HG02884 (cell line): ENCODE measurements around the gene OR1M1.
"Not testable (repeated sequence)": the region's sequence is repeated elsewhere in the genome, so short reads cannot be mapped to it uniquely, and the experiment has no call there.

Source experiments
- ATAC-seq: cut with Tn5 transposase; IDR thresholded peaks from one replicate; pipeline ENCODE4 v1.9.1; 2021; ENCODE audit warnings: mild to moderate bottlenecking, moderate library complexity; ENCODE audit not compliant: unreplicated experiment

OR1M1 gene, protein sequence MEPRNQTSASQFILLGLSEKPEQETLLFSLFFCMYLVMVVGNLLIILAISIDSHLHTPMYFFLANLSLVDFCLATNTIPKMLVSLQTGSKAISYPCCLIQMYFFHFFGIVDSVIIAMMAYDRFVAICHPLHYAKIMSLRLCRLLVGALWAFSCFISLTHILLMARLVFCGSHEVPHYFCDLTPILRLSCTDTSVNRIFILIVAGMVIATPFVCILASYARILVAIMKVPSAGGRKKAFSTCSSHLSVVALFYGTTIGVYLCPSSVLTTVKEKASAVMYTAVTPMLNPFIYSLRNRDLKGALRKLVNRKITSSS

DNA sequence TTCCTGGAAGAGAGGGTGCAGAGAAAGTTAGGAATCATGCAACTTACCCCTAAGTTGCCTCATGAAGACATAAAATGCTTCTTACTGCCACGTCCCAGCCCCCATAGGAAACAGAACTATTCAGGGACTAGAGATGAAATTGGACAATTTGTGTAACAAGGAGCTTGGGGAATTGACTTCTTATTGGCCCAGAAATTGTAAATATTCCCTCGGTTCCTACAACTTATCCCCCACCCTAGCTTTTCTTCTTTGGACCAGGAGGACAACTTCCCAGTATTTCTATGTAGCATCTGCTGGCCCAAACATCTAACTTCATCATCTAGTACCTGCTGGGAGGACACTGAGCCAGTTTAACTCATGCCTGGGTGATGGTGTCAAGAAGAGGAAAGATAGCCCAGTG is at the start of gene OR1M1:
Gene OR1M1 (plus strand): TSS at position 301 of the 400 bp plus-strand sequence. CDS start 6,184 bp downstream, outside the sequence.
- ATAC-seq, result no peak

DNA sequence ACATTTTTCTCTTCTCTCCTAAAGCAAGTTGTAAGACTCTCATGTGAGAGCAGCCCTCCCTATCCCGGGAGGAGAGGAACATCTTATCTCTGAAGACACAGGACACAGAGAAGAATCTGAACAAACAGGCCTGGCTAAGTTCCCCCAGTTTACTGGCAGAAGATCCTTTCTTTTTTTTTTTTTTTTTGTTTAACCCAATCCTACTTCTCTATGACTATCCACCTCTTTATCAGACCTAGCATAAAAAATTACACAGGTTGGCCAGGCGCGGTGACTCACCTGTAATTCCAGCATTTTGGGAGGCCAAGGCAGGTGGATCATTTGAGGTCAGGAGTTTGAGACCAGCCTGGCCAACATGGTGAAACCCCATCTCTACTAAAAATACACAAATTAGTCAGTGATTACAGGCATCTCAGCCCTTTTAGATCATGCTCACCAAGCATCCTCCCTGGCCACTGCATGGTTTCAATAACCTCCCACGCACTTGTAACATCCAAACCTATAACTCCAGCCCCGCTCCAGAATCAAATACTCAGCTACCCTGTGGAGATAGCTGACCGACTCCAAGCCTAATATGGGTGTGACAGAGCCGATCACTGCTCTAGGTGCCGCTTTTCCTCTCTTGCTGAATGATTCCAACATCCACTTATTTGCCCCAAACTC is 49.3 kb upstream of the OR1M1 start:
- ATAC-seq, result no peak

DNA sequence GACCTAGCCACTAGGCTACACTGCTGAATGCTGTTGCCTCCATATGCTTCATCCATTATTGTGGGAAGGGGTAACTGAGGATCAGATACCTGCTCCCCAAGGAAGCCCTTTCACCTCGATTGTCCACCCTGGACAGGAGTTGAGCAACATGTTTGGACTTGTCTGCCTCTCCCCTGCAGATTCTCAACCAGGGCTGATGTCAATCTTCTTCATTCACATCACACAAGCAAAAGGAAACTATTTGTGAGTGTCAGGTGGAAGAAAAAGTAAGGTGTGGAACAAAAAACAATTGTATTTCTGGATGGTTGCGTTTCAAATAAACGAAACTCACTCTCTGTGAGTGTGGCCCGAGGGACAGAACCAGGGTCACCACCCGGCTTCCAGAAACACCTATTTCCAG is 47.1 kb upstream of the OR1M1 start:
- no peak for ATAC-seq

DNA sequence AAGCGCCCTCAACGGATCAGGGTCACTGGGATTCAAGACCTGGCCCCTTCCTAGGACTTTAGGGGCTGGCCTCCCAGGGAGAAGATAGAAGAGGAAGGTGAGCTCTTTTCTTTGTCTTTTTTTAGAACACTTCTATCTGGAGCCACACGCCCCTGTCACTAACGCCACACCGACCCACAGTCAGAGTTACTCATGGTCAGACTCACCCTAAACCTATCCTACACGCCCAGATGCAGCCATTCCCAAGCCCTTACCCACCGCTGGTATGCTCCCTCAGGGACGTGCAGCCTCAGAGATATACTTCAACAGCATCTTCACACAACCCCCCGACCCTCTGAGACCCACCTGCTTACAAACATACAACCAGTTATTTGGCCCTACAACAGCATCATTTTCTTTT is 46.7 kb upstream of the OR1M1 start:
- no peak for ATAC-seq

DNA sequence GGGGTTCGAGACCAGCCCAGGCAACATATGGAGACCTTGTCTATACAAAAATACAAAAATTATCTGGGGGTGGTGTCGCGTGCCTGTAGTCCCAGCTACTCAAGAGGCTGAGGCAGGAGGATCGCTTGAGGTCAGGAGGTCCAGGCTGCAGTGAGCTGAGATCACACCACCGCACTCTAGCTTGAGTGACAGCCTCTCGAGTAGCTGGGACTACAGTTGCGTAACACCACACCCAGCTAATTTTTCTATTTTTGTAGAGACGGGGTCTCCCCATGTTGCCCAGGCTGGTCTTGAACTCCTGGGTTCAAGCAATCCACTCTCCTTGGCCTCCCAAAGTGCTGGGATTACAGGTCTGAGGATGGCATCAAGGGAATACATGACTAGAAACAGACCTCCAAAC is 45.8 kb upstream of the OR1M1 start:
- no peak for ATAC-seq

DNA sequence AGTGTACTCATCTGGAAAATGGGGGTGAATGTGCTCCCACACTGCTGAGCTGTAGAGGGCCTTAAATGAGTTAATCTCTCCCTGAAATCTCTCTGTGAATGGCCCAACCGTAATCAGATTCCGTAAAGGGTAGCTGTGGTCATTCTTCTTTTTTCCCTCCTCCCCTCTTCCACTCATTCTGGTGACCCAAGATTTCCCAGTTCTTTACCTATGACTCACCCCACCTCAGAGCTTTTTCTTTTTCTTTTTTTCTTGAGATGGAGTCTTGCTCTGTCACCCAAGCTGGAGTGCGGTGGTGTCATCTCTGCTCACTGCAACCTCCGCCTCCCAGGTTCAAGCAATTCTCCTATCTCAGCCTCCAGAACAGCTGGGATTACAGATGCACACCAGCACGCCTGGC is 43.3 kb upstream of the OR1M1 start:
- ATAC-seq, result no peak

DNA sequence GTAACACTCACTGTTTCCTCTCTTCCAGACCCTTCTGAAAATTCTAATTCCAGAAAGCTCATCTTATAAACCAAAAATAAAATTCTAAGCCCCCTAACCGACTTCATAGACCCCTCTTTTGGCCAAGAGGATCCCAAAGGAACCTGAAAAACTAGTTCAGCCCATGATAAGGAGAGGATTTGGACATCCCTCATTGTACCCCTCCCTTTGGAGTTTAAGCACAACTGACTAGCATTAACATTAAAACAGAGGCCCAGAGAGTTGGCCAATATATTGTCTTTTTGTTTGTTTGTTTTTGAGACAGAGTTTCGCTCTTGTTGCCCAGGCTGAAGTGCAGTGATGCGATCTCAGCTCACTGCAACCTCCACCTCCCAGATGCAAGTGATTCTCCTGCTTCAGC is 42.4 kb upstream of the OR1M1 start:
- ATAC-seq, result no peak

DNA sequence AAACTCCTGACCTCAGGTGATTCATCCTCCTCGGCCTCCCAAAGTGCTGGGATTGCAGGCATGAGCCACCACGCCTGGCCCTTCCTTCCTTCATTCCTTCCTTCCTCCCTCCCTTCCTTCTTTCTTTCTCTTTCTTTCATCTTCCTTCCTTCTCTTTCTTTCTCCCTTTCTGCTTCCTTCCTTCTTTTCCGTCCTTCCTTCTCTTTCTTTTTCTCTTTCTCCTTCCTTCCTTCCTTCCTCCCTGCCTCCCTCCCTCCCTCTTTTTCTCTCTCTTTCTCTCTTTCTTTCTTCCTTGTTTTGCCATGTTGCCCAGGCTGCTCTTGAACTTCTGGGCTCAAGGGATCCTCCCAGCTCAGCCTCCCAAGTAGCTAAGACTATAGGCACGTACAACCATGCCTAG is 40.2 kb upstream of the OR1M1 start:
- ATAC-seq, result no peak

DNA sequence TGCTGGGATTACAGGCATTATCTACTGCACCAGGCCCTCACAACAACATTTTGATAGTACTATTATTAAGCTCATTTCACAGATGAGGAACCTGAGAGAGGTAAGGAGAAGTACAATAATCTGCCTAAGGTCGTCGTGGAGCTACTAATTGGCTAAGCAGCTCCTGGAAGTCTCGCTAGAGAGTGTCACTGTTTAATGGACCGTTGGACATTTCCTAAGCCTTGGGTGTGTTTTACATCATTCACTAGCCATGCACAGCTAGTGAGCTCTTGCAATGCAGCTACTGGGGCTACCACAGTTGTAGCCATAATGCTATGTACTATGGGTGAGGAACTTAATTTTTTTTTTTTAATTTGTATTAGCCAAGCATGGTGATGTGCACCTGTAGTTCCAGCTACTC is 34.0 kb upstream of the OR1M1 start:
- ATAC-seq, result no peak

DNA sequence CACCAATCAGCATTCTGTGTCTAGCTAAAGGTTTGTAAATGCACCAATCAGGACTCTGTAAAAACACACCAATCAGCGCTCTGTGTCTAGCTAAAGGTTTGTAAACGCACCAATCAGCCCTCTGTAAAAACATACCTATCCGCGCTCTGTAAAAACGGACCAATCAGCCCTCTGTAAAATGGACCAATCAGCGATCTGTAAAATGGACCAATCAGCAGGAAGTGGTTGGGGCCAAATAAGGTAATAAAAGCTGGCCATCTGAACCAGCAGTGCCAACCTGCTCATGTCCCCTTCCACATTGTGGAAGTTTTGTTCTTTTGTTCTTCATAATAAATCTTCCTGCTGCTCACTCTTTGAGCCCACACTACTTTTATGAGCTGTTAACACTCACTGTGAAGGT is 33.2 kb upstream of the OR1M1 start:
- ATAC-seq, result not testable (repeated sequence)

DNA sequence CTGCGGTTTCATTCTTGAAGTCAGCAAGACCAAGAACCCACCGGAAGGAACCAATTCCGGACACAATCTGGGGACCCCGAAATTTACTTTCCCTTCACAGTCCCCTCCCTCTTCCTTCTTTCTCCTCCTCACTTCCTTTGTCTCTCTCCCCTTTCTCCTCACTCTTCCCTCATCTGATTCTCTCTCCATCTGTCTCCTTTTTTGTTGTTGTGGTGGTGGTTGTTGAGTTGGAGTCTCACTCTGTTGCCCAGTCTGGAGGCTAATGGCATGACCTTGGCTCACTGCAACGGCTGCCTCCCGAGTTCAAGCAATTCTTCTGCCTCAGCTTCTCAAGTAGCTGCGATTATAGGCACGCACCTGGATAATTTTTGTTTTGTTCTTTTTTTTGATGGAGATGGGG is 32.7 kb upstream of the OR1M1 start:
- no peak for ATAC-seq

DNA sequence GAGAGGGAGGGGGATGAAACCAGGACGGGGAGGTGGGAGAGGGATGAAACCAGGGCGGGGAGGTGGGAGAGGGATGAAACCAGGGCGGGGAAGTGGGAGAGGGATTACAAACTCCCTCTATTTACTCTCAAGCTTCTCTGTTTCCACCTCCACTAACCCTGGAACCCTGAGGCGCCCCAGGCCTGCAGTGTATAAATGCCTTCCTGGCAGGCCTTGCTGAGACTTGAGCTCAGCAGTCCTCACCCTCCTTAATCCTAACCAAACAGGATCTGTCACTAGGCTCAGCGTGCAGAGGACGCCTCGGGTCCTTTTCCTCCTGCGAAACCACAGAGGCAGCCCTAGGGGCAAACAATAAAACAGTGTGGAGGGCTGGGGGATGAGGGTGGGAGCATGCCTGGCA is 32.1 kb upstream of the OR1M1 start:
- ATAC-seq, result no peak

DNA sequence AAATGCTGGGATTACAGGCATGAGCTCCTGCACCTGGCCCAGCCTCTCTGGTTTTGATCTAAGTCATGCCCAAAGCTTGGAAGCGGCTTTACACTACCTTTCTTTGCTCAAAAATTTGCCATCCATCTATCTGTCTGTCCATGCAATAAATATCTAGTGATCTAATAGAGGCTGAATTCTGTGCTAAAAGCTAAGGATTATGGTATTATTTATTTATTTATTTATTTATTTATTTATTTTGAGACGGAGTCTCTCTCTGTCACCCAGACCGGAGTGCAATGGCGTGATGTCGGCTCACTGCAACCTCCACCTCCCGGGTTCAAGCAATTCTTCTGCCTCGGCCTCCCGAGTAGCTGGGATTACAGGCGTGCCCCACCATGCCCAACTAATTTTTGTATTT is 30.7 kb upstream of the OR1M1 start:
- not testable (repeated sequence) for ATAC-seq

DNA sequence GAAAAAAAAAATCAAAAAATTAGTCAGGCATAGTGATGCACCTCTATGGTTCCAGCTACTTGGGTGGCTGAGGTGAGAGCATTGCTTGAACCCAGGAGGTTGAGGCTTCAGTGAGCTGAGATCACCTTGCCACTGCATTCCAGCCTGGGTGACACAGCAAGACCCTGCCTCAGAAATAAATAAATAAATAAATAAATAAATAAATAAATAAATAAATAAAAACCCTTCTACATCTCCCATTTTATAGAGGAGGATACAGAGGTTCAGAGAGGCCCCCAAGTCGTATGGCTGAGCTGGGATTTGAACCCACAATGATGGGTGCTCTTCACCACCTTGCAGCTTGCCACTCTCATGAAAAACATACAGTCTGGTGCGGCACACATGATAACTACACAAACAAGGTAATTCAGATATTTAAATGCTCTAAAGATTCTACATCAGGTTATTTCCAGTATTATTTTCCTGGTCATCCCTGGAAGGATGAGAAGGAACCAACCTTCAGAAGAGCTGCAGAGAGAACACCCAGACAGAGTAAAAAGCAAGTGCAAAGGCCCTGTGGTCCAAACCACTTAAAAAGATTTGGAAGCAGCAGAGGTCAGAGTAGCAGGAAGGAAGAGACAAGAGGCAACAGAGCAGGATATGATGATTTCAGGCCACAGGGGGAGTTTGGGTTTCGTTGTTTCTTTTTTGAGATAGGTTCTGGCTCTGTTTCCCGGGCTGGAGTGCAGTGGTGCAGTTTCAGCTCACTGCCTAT is 29.2 kb upstream of the OR1M1 start:
- no peak for ATAC-seq

DNA sequence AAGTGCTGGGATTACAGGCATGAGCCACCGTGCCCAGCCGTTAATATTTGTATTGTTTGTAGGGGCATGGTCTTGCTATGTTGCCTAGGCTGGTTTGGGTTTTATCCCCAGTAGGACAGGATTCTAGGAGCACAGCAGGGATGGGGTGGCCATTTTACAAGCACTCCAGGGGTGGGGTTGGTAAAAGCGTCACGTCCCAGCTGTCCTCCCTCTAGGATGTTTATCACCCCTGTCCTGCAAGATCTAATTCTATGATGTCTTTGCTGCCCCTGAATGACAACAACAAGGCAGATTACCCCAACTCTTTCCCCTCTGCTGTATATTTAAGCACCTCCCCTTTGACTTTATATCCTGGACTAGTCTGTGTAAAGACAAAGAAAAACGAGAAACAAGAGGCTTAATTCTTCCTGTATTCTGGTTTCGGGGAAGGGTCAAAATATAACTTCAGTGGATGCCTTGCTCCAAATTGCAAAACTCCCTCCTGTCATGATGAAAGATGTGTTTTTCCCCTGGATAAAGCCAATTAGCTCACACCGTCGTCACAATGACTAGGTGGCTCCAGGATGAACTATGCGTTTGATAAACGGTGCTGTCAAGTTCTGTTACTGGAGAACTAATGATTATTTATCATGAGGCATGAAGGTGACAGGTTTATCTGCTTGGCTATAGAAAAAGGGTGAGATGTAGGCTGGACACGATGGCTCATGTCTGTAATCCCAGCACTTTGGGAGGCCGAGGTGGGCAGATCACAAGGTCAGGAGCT is 27.8 kb upstream of the OR1M1 start:
- no peak for ATAC-seq

DNA sequence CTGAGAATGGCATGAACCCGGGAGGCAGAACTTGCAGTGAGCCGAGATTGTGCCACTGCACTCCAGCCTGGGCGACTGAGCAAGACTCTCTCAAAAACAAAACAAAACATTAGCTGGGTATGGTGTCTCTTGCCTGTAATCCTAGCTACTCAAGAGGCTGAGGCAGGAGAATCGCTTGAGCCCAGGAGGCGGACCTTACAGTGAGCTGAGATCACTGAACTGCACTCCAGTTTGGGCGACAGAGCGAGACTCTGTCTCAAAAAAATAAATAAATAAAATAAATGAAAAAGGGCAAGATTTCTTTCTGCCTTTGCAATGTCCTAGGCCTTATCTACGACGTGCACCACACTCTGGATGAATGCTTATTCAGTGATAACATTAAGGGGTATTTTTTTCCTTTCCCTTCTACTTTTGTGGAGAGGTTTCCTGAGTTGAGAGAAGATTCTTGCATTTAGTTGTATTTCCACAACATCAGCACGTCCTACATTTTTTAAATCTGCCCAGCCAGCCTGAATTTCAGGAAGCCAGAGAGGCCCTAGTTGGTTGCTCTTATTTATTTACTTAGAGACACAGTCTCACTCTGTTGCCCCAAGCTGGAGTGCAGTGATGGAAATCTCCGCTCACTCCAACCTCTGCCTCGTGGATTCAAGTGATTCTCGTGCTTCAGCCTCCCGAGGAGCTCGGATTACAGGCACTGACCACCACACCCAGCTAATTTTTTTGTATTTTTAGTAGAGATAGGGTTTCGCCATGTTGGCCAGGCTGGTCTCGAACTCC is 26.1 kb upstream of the OR1M1 start:
- no peak for ATAC-seq

DNA sequence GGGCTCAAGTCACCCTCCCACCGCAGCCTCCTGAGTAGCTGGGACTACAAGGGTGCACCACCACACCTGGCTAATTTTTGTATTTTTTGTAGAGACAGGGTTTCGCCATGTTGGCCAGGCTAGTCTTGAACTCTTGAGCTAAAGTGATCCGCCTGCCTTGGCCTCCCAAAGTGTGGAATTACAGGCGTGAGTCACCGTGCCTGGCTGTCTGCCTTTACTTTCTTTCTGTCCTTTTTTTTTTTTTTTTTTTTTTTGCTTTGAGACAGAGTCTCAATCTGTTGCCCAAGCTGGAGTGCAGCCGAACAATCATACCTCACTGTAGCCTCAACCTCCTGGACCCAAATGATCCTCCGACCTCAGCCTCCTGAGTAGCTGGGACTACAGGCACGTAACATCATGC is 25.0 kb upstream of the OR1M1 start:
- no peak for ATAC-seq

DNA sequence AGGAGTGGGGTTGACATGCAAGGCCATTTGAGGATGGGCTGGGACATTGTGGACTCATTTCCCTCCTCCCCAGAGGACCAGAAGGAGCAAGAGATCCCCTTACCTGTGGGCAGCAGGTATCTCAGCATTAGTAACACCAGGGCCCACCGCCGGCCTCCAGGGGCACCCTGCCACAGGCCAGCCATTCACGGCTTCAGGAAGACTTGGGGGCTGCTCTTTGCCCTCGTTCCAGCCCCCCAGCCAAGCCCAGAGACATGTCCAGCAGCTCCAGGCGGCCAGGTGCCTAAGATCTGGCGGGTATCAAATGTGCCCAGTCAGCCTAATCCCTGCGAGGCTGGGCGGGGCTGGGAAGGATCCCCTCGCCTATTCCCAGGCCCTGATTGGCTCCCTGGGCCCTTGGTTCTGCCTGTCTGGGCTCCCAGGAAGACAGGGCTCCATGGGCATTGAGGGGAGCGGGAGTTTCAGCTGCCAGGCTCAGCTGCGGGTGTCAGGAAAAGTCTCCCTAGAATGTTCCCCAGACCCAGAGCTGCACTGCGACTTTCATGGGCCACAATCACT is 21.3 kb upstream of the OR1M1 start:
- no peak for ATAC-seq

DNA sequence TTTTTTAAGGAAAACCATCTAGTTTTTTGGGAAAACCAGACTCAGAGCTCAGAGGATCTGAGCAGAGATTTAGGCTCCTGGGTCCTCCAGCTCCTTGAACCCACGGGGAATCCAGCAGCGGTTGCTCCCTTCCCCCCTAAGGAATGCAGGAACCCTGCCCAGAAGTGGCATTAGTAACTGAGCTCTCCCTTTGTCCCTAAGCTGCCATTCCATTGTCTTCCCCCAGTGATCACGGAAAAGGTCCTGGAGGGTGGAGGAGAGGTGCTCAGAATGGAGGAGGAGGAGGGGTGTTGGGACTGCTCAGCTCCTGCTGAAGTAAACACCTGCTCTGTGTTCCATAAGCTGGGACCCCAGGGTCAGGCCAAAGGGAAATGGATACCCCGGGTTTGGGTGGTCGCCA is 16.8 kb upstream of the OR1M1 start:
- ATAC-seq, result no peak

DNA sequence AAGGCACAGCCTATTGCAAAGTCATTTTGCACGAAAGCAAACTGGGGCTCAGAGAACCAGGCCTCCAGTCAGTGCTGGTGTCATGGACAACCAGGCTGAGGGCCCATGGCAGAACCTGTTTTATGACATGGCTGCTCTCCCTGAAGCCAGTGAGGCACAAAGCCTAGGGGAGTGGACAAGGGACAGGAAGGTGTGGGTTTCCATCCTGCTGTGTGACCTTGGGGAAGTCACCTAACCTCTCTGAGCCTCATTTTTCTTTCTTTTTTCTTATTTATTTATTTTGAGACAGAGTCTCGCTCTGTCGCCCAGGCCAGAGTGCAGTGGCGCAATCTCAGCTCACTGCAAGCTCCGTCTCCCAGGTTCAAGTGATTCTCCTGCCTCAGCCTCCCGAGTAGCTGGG is 15.1 kb upstream of the OR1M1 start:
- ATAC-seq, result not testable (repeated sequence)
